B cell (primary cell): ENCODE data around the gene NPW. TPM values are rescaled to one million over a fixed set of nuclear protein-coding genes. Genes with fewer than 3 reads are reported as not detected.

ENCODE experiments used
- ATAC-seq: fragments of 200-7000 bp; cut with Tn5 transposase; one replicate; pipeline ENCODE4 v1.10.0; 2021; ENCODE audit warnings: low read depth, mild to moderate bottlenecking, moderate number of reproducible peaks, moderate library complexity
- CTCF ChIA-PET: fragments of 350-600 bp; sonication (Branson Sonifier 250); formaldehyde crosslinking; loops from one replicate; lab custom pipeline; 2021; ENCODE audit warnings: antibody characterized with exemption, inconsistent platforms; lab: Charles Lee
- POLR2A ChIA-PET: fragments of 350-600 bp; sonication (Branson Sonifier 250); formaldehyde crosslinking; loops from one replicate; lab custom pipeline; 2021; ENCODE audit warnings: antibody characterized with exemption; lab: Charles Lee
- DNase-seq: peaks from one replicate; pipeline ENCODE4 v3.0.0; 2013
- H2AFZ ChIP-seq: 2 replicates; pipeline ENCODE4 v1.6.1; 2012; ENCODE audit warnings: mild to moderate bottlenecking, low read depth, low read length; ENCODE audit not compliant: insufficient read depth, poor library complexity, severe bottlenecking
- H3K27ac ChIP-seq, 2 donors: 1 replicate in 1 of 2; 2 replicates in 1 of 2; pipeline ENCODE4 v1.5.1; 2012 to 2013; ENCODE audit warnings: low read length in 2 of 2, mild to moderate bottlenecking in 2 of 2, moderate library complexity in 1 of 2
- H3K27me3 ChIP-seq, 4 experiments: fragments of 200-600 bp in 1 of 4; sonication (generic) in 1 of 4; replicated peaks in 1 of 4; 1 replicate in 2 of 4; 2 replicates in 2 of 4; pipeline versions ENCODE4 v1.6.1 to v1.7.0; 2013 to 2016; ENCODE audit warnings: low read length in 3 of 4, mild to moderate bottlenecking in 2 of 4, mixed read lengths in 1 of 4, moderate library complexity in 1 of 4; ENCODE audit not compliant: insufficient read depth in 4 of 4, control insufficient read depth in 3 of 4; ENCODE audit errors: control extremely low read depth in 1 of 4
- H3K36me3 ChIP-seq, 2 experiments: replicated peaks in 1 of 2; 1 replicate in 1 of 2; 2 replicates in 1 of 2; pipeline versions ENCODE4 v1.6.1 to v1.7.1; 2013; ENCODE audit warnings: low read length in 1 of 2; ENCODE audit not compliant: insufficient read depth in 2 of 2, control insufficient read depth in 1 of 2; ENCODE audit errors: control extremely low read depth in 1 of 2, extremely low read depth in 1 of 2
- H3K4me1 ChIP-seq, 2 donors: fragments of 200-600 bp in 1 of 2; sonication (generic) in 1 of 2; 1 replicate in 1 of 2; 2 replicates in 1 of 2; pipeline versions ENCODE4 v1.5.1 to v1.6.1; 2013 to 2017; ENCODE audit warnings: low read length in 2 of 2; ENCODE audit not compliant: control insufficient read depth in 2 of 2, insufficient read depth in 2 of 2
- H3K4me2 ChIP-seq: replicated peaks from 2 replicates; pipeline ENCODE3; 2012; ENCODE audit warnings: mild to moderate bottlenecking, low read depth, low read length; ENCODE audit not compliant: poor library complexity, severe bottlenecking
- H3K4me3 ChIP-seq, 5 experiments: fragments of 200-600 bp in 1 of 5; sonication (generic) in 1 of 5; 1 replicate in 3 of 5; 2 replicates in 2 of 5; pipeline versions ENCODE4 v1.5.1 to v1.7.0; 2011 to 2016; ENCODE audit warnings: low read length in 4 of 5, mild to moderate bottlenecking in 4 of 5, low read depth in 2 of 5, control low read depth in 1 of 5, moderate library complexity in 1 of 5; ENCODE audit not compliant: insufficient read depth in 1 of 5; ENCODE audit errors: control extremely low read depth in 1 of 5, extremely low read depth in 1 of 5
- H3K79me2 ChIP-seq: fragments of 200-600 bp; sonication (generic); one replicate; pipeline ENCODE4 v1.6.0; 2016; ENCODE audit warnings: low read length; ENCODE audit not compliant: control insufficient read depth, insufficient read depth
- H3K9ac ChIP-seq: fragments of 200-600 bp; sonication (generic); 2 replicates; pipeline ENCODE4 v1.6.1; 2017; ENCODE audit warnings: mild to moderate bottlenecking, low read length, moderate library complexity
- H3K9me3 ChIP-seq, 3 donors: one replicate each; pipeline versions ENCODE4 v1.6.1 to v1.7.1; 2013; ENCODE audit warnings: low read length in 2 of 3; ENCODE audit not compliant: control insufficient read depth in 2 of 3, insufficient read depth in 1 of 3; ENCODE audit errors: control extremely low read depth in 1 of 3
- H4K20me1 ChIP-seq: 2 replicates; pipeline ENCODE4 v1.6.0; 2012; ENCODE audit warnings: mild to moderate bottlenecking, low read length; ENCODE audit not compliant: insufficient read depth, control insufficient read depth, poor library complexity, severe bottlenecking
- H3K27ac Mint-ChIP-seq: one replicate; pipeline ENCODE4 v1.8.0; 2021; ENCODE audit warnings: mixed read lengths
- H3K27me3 Mint-ChIP-seq: one replicate; pipeline ENCODE4 v1.8.0; 2021; ENCODE audit warnings: mixed read lengths
- H3K4me1 Mint-ChIP-seq: one replicate; pipeline ENCODE4 v1.8.0; 2021; ENCODE audit warnings: mixed read lengths
- H3K4me3 Mint-ChIP-seq: one replicate; pipeline ENCODE4 v1.8.0; 2021; ENCODE audit warnings: mixed read lengths
- H3K9me3 Mint-ChIP-seq: one replicate; pipeline ENCODE4 v1.8.0; 2022; ENCODE audit warnings: mixed read lengths; ENCODE audit not compliant: insufficient read depth
- CTCF ChIP-seq: fragments of 200-600 bp; IDR thresholded peaks from one replicate; pipeline ENCODE4 v1.8.0; 2022; ENCODE audit warnings: antibody characterized with exemption, mild to moderate bottlenecking
- EZH2 ChIP-seq: IDR thresholded peaks from 2 replicates; pipeline ENCODE4 v1.6.1; 2012; ENCODE audit warnings: borderline replicate concordance, low read depth, mild to moderate bottlenecking, moderate library complexity, low read length; ENCODE audit not compliant: insufficient read depth, poor library complexity, severe bottlenecking
- WGBS: methylation state at CpG from one replicate; pipeline ENCODE4 v1.1.5; 2013; ENCODE audit warnings: missing lambda C conversion rate; ENCODE audit not compliant: insufficient coverage; 5-methylcytosine and 5-hydroxymethylcytosine counted together
- intact Hi-C: fragments of 100-400 bp; cut with micrococcal nuclease; formaldehyde crosslinking; loops from one replicate; pipeline ENCODE4 v1.10.0; 2022
- polyA plus RNA-seq: library from polyadenylated mRNA; depleted of rRNA; stranded (reverse); fragments of >200 nt; gene quantifications from 2 replicates; pipeline ENCODE4 v1.2.3, GENCODE V29; 2012
- total RNA-seq, 2 donors: library from RNA; stranded (reverse); fragments of 120-200 nt in 1 of 2; gene quantifications; 1 replicate in 1 of 2; 2 replicates in 1 of 2; pipeline versions ENCODE4 v1.2.3 to v1.2.4, GENCODE V29; 2013 to 2022

The NPW gene
- total and polyA plus RNA-seq, 2 donors (not counting 1 experiment from before 2014, with no cell fraction given): 0.13 to 1.7 TPM

GRCh38 chr16:2058872-2059271, 39.3 kb downstream of the NPW start:
- Histone ChIP-seq H3K27ac (no peak overlapping the region), H4K20me1 (no peaks in the 10 kb centered on the region), H3K27me3 (no peaks in the 10 kb centered on the region), H2AFZ (no peak overlapping the region), H3K79me2 (no peaks in the 10 kb centered on the region), H3K36me3 (peaks cover 0 to 46% of the 10 kb centered on the region in 2 experiments), H3K4me3 (no peak overlapping the region), H3K9me3 (no peaks in the 10 kb centered on the region), H3K4me1 (no peaks in the 10 kb centered on the region), H3K4me2 (no peak overlapping the region), H3K9ac (no peak overlapping the region)
- Mint-ChIP-seq H3K4me3 (no peak overlapping the region), H3K27ac (no peak overlapping the region), H3K27me3 (no peaks in the 10 kb centered on the region), H3K4me1 (no peaks in the 10 kb centered on the region), H3K9me3 (no peaks in the 10 kb centered on the region)
- ATAC-seq (no peak), DNase-seq (no peak)
- TF ChIP-seq CTCF (no peak), EZH2 (no peak)
- CTCF ChIA-PET: interaction anchor here (1.2 kb wide), 1 partner anchor 82 kb away, joined by 3 read pairs; no protein-coding TSS in a partner anchor
- intact Hi-C loops: no loop called here
- POLR2A ChIA-PET: no interaction called here
- 92% methylated on average over 5 of the region's 10 CpGs for WGBS

- H3K4me1 ChIP-seq: no peaks in the 10 kb centered on the region
- ATAC-seq: no peak
- no peak overlapping the region for H3K4me2 ChIP-seq
- no peak overlapping the region for H3K27ac ChIP-seq
- 93% methylated on average over 17 of the region's 17 CpGs for WGBS
- H3K4me3 ChIP-seq: no peak overlapping the region
- no peak overlapping the region for H3K9ac ChIP-seq
- Mint-ChIP-seq H3K27ac (no peak overlapping the region), H3K4me1 (no peaks in the 10 kb centered on the region), H3K27me3 (no peaks in the 10 kb centered on the region), H3K9me3 (no peaks in the 10 kb centered on the region), H3K4me3 (no peak overlapping the region)
- ChIA-PET POLR2A (no interaction called here), CTCF (no interaction called here)
- intact Hi-C loops: no loop called here
- no peaks in the 10 kb centered on the region for H4K20me1 ChIP-seq
- no peaks in the 10 kb centered on the region for H3K79me2 ChIP-seq
- H2AFZ ChIP-seq: no peak overlapping the region
- peaks cover 0 to 36% of the 10 kb centered on the region in 2 experiments for H3K36me3 ChIP-seq
- no peaks in the 10 kb centered on the region for H3K9me3 ChIP-seq
- no peak for DNase-seq
- no peak for TF ChIP-seq EZH2
- TF ChIP-seq CTCF: no peak
- no peaks in the 10 kb centered on the region for H3K27me3 ChIP-seq
Measured at GRCh38 chr16:2060346-2060745, 40.8 kb downstream of the NPW start.
